ENCODE data around the gene COG4.
A peak's percentile ranks its signal among the peaks of the same experiment; 100 is the strongest.

The COG4 gene

DNA sequence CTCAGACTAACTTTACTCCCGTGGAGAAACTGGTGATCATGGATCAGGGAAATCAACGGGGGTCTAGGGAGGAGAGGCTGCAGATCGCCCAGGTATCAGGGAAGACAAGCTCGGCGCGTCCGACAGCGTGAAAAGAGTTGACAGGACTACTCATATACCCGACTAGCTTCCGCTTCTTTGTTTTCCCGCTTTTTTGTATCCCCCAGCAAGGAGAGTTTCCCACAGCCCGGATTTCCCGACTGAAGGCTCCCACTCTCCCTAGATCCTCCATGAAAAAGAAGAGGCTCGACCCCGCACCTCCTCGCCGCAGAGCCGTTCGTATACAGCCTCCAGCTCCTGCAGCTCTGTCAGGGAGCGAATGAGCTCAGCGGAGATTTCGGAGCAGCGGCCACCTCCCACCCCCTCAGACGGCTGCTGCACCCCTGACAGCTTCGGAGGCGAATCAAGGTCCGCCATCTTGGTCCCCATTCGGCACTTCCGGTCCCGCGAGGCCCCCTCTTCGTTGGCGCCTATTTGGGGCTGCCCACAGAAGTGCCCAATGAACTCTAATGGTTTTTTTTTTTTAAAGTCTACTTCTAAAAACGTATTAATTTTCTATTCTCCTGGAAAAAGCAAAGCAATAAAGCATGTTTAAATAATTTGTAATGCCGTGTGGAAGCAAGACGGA, at the start of gene COG4:
Gene COG4 (minus strand): TSS at position 479 of the 667 bp plus-strand sequence. CDS start 11 bp downstream, at position 468.
- peak; percentile 94 for DNase-seq (ENCODE audit: low read depth)
- TF ChIP-seq POLR2A (IDR thresholded peaks at IDR 0.05; ENCODE audit: extremely low read depth, insufficient read length) (no peak), MYC (IDR thresholded peaks at IDR 0.05; ENCODE audit: low read depth, low read length) (no peak)
- TF ChIP-seq, protein P1, sequence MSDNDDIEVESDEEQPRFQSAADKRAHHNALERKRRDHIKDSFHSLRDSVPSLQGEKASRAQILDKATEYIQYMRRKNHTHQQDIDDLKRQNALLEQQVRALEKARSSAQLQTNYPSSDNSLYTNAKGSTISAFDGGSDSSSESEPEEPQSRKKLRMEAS (IDR thresholded peaks at IDR 0.05; ENCODE audit: low read depth, low read length) = no peak
- TF ChIP-seq, protein P2, sequence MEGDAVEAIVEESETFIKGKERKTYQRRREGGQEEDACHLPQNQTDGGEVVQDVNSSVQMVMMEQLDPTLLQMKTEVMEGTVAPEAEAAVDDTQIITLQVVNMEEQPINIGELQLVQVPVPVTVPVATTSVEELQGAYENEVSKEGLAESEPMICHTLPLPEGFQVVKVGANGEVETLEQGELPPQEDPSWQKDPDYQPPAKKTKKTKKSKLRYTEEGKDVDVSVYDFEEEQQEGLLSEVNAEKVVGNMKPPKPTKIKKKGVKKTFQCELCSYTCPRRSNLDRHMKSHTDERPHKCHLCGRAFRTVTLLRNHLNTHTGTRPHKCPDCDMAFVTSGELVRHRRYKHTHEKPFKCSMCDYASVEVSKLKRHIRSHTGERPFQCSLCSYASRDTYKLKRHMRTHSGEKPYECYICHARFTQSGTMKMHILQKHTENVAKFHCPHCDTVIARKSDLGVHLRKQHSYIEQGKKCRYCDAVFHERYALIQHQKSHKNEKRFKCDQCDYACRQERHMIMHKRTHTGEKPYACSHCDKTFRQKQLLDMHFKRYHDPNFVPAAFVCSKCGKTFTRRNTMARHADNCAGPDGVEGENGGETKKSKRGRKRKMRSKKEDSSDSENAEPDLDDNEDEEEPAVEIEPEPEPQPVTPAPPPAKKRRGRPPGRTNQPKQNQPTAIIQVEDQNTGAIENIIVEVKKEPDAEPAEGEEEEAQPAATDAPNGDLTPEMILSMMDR (IDR thresholded peaks at IDR 0.05; ENCODE audit: low read depth, low read length) = no peak
- peak within 1 kb of the TSS; percentile 81 for H3K4me3 ChIP-seq (ENCODE audit: low read depth, low read length)

DNA sequence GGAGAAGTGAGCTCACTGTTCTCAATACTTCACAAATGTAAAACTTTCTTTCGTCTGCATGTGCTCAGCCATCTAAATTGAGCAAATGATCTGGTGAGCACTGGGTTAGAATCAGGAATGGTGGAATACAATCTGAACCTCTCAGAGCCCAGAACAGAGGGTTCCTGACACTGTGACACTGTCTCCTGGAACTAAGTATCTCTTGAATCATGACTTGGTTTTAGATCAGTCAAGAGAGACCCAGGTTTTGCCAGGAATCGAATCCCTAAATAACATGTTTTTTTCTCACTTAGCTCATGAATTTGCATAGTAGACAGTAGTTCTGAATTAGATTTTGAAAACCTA, 49.5 kb upstream of the COG4 start:
- no peak for DNase-seq (ENCODE audit: low read depth)
- TF ChIP-seq MYC (IDR thresholded peaks at IDR 0.05; ENCODE audit: low read depth, low read length) (no peak), POLR2A (IDR thresholded peaks at IDR 0.05; ENCODE audit: extremely low read depth, insufficient read length) (no peak)
- TF ChIP-seq, protein P2 (IDR thresholded peaks at IDR 0.05; ENCODE audit: low read depth, low read length) = no peak
- TF ChIP-seq, protein P1 (IDR thresholded peaks at IDR 0.05; ENCODE audit: low read depth, low read length) = no peak
- no peak overlapping the region for H3K4me3 ChIP-seq (ENCODE audit: low read depth, low read length)

DNA sequence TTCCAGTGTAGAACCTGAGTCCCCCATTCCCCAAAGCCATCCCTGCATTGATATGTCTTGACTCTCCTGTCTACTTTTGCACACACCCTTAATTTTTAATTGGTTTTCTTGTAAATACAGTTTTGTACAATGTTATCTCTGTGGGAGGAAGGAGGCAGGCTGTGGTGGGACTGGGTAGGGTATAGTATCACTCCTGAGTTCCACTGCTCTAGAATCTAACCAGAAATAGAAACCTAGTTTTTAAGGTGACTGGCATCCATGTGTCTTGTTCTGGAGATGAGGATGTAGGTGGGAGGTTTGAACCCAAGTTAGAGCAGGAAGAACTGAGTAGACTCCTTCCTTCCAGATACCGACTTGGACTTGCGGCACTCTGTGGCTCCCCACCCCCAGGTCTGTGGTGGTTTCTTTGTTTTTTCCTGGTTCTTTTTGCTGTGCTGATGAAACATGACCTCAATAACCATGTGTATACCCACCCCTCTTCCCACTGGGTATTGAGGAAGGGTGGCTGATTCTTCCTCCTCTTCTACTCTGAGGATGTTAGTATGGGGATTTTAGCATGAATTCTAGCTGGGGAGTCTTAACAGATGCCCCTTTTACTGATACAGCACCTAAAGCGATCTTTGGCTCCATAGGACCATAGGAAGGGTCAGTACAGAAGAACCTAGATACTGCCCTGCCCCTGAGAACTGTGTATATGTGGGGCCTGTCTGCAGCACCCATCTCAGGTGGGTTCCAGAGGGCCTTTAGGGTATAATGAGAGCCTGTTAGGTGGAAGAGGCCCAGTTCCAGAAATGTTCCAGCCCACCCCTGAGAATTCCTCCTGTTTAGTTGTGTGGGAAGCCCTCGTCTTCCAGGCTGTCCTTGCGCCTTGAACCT, 48.9 kb upstream of the COG4 start:
- no peak for DNase-seq (ENCODE audit: low read depth)
- TF ChIP-seq MYC (IDR thresholded peaks at IDR 0.05; ENCODE audit: low read depth, low read length) (no peak), POLR2A (IDR thresholded peaks at IDR 0.05; ENCODE audit: extremely low read depth, insufficient read length) (no peak)
- TF ChIP-seq, protein P1 (IDR thresholded peaks at IDR 0.05; ENCODE audit: low read depth, low read length) = no peak
- no peak overlapping the region for H3K4me3 ChIP-seq (ENCODE audit: low read depth, low read length)

DNA sequence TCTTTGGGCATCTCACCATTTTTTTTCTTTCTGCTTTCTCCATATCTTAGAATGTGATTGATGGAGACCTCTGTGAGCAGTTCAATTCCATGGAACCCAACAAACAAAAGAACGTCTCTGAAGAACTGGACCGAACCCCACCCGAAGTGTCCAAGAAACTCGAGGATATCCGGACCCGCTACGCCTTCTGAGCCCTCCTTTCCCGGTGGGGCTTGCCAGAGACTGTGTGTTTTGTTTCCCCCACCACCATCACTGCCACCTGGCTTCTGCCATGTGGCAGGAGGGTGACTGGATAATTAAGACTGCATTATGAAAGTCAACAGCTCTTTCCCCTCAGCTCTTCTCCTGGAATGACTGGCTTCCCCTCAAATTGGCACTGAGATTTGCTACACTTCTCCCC, 48.3 kb upstream of the COG4 start:
- TF ChIP-seq, protein P2 (IDR thresholded peaks at IDR 0.05; ENCODE audit: low read depth, low read length) = no peak
- TF ChIP-seq, protein P1 (IDR thresholded peaks at IDR 0.05; ENCODE audit: low read depth, low read length) = no peak
- TF ChIP-seq MYC (IDR thresholded peaks at IDR 0.05; ENCODE audit: low read depth, low read length) (no peak), POLR2A (IDR thresholded peaks at IDR 0.05; ENCODE audit: extremely low read depth, insufficient read length) (no peak)
- DNase-seq (ENCODE audit: low read depth) = no peak
- no peak overlapping the region for H3K4me3 ChIP-seq (ENCODE audit: low read depth, low read length)

DNA sequence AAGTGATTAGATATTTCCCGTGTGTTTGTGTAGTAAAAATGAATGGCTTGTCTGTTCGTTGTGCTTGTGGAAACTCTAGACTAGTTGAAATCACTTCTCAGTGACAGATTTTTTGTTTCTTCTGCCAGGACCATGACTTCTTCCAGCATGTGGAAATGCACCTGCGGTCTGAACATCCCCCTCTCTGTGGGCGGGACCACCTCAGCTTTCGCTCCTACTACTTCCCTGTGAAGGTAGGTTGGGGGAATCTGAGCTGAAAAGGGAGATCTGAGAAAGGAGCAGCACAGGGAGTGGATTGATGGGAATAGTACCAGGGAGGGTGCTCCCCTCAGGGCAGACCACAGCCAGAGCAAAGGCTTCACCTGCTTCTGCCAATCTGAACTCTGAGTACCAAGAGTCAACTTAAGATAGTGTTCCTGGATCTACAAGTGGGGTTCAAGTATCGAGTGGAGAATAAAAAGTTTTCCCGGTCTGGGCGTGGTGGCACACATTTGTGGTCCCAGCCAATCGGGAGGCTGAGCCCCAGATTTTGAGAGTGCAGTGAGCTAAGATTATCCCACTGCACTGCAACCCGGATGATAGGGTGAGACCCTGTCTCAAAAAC, 47.7 kb upstream of the COG4 start:
- no peak for DNase-seq (ENCODE audit: low read depth)
- no peak overlapping the region for H3K4me3 ChIP-seq (ENCODE audit: low read depth, low read length)
- TF ChIP-seq, protein P2 (IDR thresholded peaks at IDR 0.05; ENCODE audit: low read depth, low read length) = no peak
- no peak for TF ChIP-seq POLR2A (IDR thresholded peaks at IDR 0.05; ENCODE audit: extremely low read depth, insufficient read length)

DNA sequence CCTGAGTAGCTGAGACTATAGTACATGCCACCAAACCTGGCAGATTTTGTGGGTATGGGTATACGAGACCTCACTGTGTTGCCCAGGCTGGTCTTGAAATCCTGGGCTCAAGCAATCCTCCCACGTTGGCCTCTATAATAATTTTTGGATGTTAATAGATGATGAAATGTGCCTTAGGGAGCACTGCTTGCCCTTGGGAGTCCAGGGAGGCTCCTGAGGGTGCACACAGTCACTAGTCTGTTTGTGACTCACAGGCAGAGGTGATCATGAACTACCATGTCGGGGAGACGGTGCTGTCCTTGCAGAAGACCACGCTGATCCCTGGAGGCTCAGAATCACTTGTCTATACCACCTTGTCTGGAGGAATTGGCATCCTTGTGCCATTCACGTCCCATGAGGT, 46.4 kb upstream of the COG4 start:
- H3K4me3 ChIP-seq (ENCODE audit: low read depth, low read length) = no peak overlapping the region
- DNase-seq (ENCODE audit: low read depth) = no peak
- TF ChIP-seq, protein P2 (IDR thresholded peaks at IDR 0.05; ENCODE audit: low read depth, low read length) = no peak
- TF ChIP-seq, protein P1 (IDR thresholded peaks at IDR 0.05; ENCODE audit: low read depth, low read length) = no peak
- TF ChIP-seq POLR2A (IDR thresholded peaks at IDR 0.05; ENCODE audit: extremely low read depth, insufficient read length) (no peak), MYC (IDR thresholded peaks at IDR 0.05; ENCODE audit: low read depth, low read length) (no peak)

All from NB4 (cell line).